Ecto neural progenitor cell (in vitro differentiated cells): Measurements from ENCODE around the gene WASHC2C.
"Not testable (repeated sequence)": the region's sequence is repeated elsewhere in the genome, so short reads cannot be mapped to it uniquely, and the experiment has no call there.

Experiments
- DNase-seq: peaks from one replicate; pipeline ENCODE4 v3.0.0-alpha.2; 2018; ENCODE audit warnings: low spot score

WASHC2C gene

DNA sequence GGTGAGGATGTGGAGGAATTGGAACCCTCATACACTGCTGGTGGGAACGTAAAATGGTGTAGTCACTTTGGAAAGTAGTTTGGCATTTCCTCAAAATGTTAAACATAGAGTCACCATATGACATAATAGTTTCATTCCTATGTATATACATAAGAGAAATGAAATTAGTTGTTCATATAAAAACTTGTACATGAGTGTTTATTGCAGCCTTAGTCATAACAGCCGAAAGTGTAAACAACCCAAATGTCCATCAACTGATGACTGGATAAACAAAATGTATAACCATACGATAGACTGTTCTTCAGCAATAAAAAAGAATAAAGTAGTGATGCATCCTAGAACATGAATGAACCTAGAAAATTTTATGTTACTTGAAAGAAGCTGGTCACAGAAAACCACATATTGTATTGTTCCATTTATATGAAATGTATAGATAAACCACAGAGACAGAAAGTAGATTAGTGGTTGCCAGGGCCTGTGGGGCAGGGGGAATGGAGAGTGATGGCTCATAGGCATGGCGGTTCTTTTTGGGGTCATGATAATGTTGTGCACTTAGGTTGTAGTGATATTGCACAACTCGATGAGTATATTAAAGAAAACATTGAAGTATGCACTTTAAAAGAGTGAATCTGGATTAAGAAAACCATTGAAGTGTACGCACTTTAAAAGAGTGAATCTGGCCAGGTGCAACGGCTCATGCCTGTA lies 44.8 kb downstream of the WASHC2C start:
- not testable (repeated sequence) for DNase-seq

DNA sequence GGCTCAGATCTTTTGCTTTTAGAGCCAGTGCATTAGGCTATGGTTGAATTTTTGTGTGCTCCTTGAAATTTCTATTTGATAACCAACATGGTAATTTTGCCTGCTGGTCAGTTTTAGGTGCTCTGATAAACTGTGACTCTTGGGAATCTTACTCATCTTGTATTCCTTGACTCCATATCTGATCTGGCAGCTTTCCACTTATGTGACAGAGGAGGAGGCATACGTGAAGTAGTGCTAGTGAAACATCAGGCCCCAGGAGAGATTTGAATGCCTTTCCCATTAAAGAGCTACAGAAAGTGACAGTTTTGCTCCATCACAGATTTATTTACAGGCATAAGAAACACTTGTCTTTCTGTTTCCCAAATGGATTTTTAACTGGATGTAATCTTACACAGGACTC lies 59.2 kb downstream of the WASHC2C start:
- DNase-seq: not testable (repeated sequence)

DNA sequence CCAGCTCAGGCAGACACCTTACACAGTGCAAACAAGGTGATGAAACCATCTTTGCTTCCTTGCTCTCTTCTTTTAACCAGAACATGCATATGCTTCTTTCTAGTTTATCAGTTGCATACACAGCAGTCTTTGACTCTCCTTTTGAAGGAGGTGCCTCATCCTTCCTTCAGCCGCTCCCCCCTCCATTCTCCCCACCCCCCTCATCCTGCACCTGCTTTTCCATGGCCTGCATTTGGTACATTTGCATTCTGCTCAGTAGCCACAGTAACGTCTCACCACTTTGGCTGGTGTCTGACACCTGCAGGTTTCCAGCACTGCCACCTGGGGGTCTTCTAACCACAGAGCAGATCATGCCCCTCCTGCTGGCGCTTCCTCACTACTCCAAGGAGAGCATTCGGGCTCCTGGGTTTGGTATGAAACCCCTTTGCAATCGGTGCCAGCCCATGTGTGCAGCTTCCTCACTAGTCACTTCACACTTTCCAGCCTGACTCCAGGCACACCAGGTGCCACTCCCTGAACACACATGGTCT lies 60.2 kb downstream of the WASHC2C start:
- not testable (repeated sequence) for DNase-seq

DNA sequence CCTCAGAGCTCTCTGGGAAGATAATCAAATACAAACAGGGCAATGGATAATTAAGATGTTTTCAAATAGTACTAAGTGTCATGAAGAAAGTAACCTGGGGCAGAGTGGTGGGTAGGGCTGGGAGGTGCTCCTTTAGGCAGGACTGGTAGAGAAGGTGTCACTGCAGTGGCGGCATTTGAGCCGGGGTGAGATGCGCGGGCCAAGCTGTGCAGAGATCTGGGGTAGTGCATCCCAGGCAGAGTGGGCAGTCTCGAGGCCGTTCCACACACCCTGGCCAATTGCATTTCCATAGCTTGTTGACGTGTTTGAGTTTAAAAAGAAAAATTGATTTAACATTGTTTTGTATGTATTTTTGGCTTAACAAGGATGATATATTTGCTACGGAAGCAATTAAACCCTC lies 62.9 kb downstream of the WASHC2C start:
- DNase-seq: not testable (repeated sequence)

DNA sequence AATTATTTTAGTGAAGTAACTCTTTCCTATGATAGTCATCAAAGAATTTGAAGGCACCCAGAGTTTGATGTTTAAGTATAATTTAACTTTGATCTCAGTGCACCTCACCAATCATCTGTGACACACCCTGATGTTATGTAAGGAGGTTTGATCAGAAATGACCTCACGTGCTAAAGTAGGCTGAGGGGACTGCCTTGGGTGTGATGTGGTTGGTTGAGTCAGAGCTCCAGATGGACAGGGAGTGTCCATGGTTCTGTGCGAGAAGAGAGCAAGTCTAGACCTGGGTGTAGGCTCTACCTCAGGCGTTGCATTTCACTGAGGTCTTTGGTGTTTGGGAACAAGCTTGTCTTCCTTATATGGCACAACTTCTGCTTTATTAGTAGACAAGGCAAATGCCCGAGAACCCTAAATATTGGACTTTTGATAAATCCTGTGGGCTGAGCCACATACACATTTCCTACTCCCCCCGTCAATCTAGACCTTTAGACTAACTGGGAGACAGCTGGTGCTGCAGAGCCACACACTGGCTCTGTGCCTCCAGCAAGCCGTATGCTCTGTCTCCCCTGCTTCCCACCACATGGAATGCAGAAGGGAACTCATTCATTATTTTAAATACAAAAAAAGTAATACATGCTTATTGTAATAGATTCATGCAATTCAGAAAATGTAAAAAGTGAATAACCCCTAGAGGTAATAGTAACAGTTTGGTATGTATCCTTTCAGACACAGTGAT lies 63.8 kb downstream of the WASHC2C start:
- not testable (repeated sequence) for DNase-seq

DNA sequence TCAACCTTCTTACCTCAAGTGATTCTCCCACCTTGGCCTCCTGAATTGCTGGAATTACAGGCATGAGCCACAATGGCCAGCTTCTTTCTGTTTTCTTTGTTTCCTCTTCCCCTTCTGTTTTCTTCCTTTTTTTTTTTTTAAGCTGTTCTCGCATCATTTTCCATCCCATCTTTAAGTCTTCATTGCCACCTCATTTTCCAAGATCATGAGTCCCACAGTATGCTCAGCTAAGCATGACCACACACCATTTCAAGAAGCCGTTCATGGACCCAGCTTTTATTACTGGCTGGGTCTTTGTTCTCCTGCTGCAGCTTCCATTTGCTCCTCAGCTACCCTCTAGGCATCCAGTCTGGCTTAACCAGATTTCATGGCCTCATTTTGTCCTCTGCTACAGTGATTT lies 67.7 kb downstream of the WASHC2C start:
- DNase-seq: not testable (repeated sequence)

DNA sequence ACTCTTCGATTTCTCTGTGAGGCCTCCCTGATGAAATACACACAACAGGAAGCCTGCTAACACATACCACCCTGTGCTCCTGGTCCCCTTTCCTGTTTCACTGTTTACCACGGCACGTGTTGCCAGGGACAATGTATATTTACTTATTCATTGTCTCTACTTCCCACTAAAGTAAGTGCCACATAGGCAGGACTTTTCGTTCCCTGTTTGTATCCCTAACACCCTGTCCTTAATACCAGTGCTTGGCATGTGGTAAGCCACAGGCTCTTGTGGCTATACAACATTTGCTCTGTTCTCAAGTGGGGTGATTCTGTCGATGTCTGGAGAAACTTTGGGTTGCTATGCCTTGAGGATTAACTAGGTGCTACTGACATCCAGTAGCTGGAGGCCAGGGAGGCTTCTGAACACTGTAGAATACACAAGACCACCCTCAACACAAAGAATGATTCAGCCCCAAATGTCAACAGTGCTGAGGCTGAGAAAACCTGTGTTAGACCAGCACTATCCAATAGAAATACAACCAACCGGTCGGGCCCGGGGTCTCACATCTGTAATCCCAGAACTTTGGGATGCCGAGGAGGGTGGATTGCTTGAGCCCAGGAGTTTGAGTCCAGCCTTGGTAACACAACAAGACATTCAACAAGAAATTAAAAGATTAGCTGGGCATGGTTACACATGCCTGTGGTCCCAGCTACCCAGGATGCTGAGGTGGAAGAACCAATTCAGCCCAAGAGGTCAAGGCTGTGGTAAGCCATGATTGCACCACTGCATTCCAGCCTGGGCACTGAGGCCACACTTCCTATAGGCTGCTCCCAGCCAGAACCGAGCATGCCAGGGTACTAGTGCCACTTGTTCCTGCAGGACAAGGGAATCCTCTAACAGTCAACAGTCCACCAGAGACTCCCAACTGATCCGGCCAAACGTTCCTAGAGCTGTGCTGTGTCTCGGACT lies 76.3 kb downstream of the WASHC2C start:
- DNase-seq: not testable (repeated sequence)

DNA sequence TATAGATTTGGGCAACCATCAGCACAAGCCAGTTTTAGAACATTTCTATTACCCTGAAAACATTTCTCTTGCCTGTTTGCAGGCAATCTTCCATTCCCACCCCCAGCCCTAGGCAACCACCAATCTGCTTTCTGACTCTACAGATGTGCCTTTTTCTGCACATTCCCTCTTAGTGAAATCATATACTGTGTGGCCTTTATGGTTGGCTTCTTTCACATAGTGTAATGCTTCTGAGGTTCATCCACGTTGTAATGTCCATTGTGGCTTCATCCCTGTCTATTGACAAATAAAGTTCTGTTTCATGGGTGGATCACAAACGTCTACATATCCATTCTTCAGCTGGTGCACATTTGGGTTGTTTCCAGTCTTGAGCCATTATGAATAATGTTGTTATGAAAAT lies 77.9 kb downstream of the WASHC2C start:
- DNase-seq: not testable (repeated sequence)

DNA sequence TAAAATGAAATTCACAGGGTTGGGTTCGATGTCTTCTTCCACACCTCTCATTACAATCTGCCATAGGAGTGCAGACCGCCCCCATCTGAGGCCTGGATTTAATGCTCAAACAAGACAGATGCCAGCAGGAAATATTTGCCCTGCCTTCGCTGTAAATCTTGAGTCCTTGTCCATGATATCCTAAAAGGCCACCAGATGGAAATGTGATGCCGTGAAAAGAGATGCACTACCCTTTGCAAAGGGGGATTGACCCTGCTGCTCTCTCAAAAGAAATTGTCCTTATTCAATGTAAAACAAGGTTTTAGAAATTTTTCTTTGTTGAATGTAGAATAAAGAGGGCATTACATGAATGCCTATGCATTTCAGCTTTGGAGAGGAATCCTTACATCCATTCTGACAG lies 82.8 kb downstream of the WASHC2C start:
- no peak for DNase-seq

DNA sequence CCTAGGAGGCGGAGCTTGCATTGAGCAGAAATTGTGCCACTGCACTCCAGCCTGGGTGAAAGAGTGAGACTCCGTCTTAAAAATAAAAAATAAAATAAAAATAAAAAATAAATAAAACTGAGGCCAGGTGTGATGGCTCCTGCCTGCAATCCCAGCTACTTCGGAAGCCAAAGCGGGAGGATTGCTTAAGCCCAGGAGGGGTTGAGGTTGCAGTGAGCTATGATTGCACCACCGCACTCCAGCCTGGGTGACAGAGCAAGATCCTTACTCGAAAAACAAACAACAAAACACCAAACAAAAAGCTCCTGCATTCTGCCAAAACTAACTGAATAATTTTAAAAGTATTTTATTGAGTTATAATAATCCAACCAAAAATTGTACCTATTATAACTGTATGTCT lies 84.0 kb downstream of the WASHC2C start:
- no peak for DNase-seq

DNA sequence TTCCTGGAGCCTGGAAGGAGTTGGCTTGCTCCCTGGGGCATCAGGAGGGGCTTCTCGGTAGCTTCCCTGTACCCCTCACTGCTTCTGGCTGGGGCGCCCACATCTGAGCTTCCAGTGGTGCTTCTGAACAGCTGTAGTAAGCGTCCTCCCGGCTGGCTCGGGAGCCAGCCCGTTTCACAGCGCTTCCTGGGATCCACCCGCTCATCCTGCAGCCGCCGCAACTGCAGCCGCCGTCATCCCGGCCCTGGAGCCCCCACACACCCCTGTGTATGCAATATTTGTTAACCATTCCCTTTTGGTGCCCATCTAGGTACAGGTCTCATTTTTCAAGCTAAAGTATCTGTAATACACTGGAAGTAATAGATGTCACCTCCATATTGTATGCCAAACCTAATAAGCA lies 85.9 kb downstream of the WASHC2C start:
- not testable (repeated sequence) for DNase-seq

DNA sequence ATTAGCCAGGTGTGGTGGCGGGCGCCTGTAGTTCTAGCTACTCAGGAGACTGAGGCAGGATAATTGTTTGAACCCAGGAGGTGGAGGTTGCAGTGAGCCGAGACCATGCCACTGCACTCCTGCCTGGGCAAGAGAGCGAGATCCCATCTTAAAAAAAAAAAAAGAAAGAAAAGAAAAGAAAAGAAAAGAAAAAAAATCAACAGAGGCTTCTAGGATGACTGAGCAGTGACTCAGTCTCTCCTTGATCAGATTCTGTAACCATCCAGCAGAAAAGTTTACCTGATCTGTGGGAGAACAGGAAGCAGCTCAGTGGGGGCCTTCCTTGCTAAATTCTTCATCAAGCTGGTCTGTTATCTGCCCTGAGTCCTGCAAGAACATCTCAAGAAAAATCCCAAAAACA lies 87.1 kb downstream of the WASHC2C start:
- DNase-seq: not testable (repeated sequence)

DNA sequence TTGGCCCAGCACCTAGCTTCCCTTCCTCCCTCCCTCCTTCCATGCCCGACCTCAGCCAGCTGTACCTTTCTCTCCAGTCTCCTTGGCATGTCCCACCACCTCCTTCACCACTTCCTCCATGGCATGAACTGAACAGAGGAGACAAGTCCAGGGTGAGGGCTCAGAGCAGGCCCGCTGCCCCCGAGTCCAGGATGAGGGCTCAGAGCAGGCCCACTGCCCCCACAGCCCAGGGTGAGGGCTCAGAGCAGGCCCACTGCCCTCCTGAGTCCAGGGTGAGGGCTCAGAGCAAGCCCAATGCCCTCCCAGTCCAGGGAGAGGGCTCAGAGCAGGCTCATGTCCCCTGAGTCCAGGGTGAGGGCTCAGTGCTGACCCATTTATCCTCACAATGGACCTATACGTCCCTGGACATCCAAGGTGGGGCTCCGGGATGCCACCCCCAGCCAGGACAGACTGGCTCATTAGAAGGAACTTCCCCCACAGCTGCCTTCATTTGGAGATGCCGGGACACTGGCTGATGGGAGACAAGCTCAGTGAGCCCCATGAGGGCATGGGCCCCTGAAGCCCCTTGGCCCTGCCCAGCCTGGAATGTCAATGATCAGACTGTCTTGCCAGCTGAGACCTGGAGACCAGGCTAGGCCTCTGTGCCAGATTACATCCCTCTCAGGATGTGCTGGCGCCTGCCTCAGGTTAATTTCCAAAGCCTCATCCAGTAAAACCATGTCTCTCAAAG lies 90.2 kb downstream of the WASHC2C start:
- DNase-seq: no peak

DNA sequence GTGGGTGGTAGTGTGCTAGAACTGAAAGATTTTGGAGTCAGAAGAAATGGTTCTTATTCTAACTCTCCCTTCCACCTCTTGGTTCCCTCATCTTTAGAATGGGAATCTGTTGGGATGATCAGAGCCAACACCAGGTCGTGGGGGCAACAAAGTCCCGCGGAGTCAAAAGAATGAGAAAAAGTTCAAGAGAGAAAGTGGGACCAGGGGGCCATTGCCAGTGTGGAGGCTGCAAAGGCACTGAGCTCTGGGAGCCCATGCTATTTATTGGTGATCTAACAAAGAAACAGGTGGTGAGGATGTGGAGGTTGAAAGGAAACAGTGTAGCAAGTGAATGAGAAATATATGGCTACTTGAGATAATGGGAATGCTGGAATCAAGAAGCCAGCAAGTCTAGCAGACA lies 90.8 kb downstream of the WASHC2C start:
- DNase-seq: no peak

DNA sequence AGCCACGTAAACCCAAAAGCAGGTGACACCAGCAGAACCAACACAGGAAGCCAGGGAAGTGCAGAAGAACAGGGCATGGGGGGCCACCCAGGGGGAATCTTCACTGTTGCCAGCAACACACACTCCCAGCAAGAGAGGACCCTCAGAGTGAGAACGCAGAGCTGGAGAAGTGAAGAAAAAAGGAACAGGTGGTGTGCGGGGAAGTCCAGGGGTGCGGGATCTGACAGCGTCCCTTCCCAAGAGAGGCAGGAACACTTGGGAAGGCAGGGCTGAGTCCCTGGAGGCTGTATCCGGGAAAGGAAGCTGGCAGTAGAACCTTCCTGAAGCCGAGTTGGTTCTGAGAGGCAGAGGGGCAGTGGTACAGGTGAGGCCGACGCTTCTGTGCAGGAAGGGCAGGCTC lies 92.5 kb downstream of the WASHC2C start:
- DNase-seq: no peak

DNA sequence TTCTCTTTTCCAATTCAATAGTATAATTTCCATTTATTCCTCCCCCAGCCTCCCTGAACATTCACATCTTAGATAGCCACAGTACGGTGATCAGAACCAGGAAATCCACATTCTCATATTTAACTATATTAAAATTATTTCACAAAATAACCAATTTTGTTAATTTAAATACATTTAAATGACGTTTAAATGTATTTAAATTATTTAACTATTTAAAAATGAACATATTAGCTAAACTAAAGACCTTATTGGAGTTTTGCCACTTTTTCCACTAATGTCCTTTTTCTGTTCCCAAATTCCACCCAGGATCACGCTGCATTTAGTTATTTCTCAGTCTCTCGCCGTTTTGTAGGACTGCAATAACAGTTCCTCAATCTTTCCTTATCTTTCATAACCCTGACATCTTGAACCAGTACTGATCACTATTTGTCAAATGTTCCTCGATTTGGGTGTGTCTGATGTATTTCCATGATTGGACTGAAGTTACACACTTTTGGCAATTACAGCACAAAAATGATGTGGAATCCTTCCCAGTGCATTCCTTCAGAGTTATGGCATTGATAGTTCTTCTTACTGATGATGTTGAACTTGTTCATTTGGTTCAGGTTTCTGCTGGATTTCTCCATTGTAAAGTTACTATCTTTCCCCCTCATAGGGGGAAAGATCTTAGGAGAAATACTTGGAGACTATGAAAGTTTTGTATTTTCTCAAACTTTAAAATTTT lies 93.2 kb downstream of the WASHC2C start:
- not testable (repeated sequence) for DNase-seq

DNA sequence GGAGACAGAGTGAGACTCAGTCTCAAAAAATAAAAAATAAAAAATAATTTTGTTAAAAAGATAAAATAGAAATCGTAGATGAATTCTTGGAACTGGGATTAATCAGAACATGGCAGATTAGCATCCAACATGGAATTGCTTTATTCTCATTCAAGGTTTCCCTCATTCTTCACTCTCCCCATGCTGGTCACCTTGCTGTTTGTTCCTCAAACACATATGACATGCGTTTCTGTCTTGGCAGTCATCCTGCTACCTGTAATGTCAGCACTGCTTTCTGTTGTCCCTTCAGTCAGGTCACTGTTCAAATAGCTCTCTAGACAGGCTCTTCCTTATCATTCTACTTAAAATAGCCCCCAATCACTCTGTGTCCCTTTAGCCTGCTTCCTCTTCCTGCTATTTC lies 95.9 kb downstream of the WASHC2C start:
- DNase-seq: not testable (repeated sequence)
